Stimulated activated CD8-positive, alpha-beta memory T cell treated with anti-CD3 and anti-CD28 coated beads, Interleukin-12 subunit alpha, Interleukin-12 subunit beta, amount 100 ng/mL, for 1 hour (primary cell): ENCODE results near the gene DEFB129.
A peak's percentile ranks its signal among the peaks of the same experiment; 100 is the strongest.
"Not testable (repeated sequence)": the region's sequence is repeated elsewhere in the genome, so short reads cannot be mapped to it uniquely, and the experiment has no call there.

Source experiments
- DNase-seq: peaks from one replicate; pipeline ENCODE4 v3.0.0-alpha.2; 2020; ENCODE audit warnings: low read depth

DEFB129 gene

DNA sequence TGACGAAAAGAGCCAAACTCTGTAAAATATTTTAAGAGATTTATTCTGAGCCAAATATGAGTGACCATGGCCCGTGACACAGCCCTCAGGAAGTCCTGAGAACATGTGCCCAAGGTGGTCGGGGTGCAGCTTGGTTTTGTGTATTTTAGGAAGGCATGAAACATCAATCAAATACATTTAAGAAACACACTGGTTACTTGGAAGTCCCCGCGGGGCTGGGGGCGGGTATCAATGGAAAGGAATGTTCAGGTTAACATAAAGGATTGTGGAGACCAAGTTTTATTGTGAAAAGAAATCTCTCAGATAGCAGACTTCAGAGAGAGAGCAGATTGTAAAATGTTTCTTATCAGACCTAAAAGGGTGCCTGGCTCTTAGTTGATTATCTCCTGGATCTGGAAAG lies 26.4 kb downstream of the DEFB129 start:
- not testable (repeated sequence) for DNase-seq

DNA sequence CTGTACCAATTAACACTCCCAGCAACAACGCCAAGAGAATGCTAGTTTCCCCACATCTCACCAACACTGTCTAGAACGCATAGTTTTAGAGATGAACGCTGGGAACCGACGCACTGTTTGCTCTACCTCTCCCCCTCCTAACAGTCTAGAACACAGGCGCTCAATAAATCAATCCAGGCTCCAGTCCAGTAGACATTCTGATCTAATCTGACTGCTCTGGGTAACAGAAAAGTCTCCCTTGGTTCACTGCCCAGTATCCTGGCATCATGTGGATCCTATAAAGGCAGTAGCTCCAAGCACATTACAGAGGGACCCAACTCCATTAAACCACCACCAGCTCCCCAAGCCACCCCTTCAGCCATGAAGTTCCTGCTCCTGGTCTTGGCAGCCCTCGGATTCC lies 30.4 kb downstream of the DEFB129 start, which contains the start of gene DEFB132:
Gene DEFB132, plus strand, starts transcription at position 306 of the 400 bp plus-strand sequence. Its CDS starts 55 bp downstream, at position 361.
- DNase-seq = no peak

DNA sequence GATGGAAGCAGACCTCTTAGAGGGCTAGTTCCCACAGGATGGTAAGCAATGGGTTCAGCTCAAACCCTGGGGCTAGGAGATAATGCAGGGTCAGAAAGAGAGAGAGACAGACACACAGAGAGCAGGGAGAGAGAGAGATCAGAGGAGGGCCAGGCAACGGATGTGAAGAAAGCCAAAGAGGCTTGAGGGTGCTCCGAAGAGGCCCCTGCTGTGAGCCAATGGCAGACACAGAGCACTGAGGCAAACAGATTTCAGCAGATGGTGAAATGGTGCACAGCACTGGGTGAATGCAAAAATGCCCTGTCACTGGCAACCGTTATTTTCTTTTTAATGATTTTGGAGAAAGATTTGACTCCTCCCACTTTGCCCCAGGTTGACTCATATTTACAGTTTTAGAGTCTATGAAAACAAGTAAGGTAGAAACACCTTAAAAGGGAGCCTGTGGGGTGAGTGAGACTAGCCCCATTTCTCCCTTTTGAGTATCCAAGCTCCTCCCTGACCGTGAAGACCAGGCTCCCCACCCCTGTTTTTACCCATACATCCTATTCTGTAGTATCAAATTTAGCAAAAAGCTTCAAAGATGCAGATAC lies 31.3 kb downstream of the DEFB129 start:
- no peak for DNase-seq

DNA sequence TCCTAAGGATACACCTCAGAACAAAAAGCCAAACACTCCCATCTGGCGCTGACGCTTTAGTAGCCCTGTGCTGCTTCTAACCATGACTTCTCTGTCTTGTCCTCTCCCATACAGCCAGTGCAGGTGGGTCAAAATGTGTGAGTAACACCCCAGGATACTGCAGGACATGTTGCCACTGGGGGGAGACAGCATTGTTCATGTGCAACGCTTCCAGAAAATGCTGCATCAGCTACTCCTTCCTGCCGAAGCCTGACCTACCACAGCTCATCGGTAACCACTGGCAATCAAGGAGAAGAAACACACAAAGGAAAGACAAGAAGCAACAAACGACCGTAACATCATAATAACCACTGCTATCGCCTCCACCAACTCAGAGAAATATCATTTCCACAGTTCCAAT lies 31.9 kb downstream of the DEFB129 start:
- no peak for DNase-seq

DNA sequence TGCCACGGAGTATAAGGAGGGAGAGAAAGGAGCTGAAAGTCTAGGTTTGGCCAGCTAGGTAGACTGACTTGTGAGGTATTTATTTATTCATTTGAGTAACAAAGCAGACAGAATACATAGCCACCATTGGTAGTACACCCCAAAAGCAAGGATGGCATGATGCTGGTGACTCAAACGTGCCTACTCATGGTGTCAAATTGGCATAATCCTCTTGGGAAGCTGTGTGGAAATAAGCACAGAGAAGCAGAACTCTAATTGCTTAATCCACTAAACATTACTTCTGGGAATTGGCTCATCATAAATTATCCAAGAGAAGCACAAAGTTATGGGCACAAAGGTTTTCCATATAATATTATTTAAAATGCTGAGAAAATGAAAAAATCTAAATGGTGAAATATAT lies 32.9 kb downstream of the DEFB129 start:
- no peak for DNase-seq

DNA sequence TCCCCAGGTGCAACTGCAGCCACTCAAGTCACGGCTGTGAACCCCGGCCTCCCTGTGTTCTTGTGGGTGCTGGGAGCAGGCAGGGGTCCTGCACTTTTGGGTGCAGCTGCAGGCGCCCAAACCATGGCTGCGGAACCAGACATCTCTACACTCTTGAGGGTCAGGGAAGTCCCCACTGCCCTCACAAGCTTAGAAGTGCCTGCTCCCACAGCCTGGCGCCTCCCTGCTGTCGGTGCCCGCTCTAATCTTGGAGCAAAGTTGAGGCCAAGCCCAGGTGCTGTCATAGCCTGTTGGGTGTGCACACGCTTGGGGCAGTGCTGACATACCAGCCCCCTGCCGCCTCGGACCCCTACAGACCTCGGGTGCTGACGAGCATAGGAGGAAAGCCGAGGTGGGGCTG lies 36.6 kb downstream of the DEFB129 start:
- DNase-seq = no peak

DNA sequence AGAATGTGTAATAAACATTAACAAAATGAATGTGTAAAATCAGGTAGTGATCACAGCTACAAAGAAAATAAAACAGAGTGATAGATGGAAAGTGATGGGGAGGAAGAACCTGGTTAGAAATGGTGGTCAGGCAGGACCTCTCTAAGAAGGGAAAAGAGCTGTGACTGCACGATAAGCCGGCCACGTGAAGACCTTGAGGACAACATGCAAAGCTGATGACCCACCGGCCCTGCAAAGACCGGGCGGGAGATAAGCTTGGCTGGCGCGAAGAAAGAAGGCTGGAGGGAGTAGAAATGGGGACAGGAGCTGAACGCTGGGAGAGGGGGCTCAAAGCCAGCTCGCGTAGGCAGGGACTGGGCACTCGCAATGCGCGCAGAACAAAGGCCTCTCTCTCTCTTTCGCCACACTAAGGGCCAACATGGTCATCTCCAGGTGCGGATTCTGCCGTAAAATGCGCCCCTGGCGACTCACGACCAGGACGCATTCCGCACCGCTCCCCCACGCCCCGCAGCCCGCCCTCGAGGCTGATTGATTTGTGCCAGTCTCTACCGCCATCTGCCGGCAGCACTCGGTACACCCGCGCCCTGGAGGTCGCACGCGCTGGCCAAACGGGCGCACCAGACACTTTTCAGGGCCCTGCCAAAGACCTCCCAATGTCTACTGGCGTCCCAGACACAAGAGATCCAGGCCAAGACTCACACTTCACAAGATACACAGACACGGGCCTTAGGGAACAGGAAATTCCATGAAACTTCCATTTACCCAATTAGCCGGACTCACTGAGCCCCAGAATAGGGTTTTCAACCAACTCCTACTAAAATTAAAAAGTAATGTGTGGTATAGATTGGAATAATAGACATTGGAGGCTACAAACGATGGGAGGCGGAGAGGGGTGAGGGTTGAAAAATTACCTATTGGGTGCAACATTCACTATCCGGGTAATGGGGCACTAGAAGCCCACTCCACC lies 39.8 kb downstream of the DEFB129 start:
- DNase-seq = peak; percentile 83

DNA sequence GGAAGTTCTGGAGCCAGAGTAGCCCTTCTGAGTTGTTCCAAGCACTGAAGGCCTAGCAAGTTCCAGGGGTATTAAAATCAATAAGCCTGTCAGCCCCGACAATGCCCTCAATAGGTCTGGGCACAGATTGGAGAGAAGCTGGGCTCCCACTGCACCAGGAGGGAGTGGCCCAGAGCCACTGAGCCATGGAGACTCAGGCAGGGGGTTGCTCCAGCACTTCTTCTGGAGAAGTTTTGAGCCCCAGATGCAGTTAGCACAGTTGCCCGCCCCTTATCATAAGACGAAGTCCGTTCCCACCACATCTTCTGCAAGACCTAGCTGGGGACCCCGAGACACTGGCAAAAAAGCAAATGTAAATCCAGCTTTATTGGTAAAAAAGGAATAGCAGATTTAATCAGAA lies 43.5 kb downstream of the DEFB129 start:
- no peak for DNase-seq

DNA sequence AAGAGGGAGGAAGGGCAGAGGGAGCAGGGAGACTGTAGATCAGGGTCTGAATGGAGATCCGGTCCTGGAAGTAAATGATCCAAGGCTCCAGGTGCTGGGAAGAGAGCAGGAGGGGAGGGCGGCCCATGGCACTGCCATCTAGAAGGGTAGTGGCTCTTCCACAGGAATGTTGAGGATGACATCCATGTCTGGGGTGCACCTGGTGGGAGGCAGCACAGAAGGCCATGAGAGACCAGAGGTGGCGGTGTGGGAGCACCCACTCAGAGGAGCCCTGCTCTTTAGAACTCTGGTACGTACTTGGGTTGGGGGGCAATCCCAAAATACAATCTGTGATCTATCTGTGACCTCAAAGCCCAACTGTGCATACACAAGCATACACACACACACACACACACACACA lies 44.0 kb downstream of the DEFB129 start:
- no peak for DNase-seq

DNA sequence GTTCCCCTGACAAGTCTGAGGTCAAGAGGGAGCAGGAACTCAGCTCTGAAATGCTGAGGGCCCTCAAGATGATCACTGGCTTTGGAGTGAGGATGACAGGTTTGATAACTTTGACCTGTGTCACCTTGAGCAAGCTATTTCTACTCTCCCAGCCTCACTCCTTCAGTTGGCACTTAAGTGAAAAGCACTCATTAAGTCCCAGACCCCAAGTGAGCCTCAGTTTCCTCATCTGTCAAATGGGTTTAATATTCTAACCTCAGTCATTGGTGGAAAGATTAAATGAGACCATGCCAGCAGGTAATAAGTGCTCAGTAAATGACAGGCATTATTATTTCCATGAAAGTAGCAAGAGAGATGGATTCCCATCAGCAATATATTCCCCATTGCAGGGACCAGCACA lies 44.5 kb downstream of the DEFB129 start:
- DNase-seq = no peak

DNA sequence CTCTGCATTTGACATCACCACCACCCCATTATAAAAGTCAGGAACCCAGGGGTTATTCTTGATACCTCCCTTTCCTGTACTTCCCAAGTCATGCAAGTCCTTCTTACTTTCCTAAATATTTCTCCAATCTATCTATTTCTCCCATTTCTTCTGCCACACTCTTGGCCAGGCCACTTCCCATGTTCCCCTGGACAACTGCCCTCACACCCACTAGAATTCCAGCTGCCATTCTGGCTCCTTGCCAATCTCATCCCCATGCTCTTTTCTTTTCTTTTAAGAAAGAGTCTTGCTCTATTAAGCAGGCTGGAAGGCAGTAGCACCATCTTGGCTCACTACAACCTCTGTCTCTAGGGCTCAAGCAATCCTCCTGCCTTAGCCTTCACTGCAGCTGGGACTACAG lies 45.7 kb downstream of the DEFB129 start:
- no peak for DNase-seq

DNA sequence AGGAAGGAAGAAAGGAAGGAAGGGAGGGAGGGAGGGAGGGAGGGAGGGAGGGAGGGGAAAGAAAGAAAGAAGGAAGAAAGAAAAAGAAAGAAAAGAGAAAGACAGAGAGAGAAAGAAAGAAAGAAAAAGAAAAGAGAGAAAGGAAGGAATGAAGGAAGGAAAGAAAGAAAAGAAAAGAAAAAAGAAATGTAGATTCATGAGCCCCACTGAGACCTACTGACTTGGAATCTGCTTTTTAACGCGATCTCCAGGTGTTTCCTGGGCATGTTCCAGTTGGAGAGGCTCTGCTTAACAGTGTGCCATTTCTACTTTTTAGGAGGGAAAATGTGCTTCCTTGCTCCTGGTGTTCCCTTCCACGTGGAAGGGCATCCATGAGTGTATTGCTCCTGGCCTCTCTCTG lies 46.8 kb downstream of the DEFB129 start:
- DNase-seq = no peak

DNA sequence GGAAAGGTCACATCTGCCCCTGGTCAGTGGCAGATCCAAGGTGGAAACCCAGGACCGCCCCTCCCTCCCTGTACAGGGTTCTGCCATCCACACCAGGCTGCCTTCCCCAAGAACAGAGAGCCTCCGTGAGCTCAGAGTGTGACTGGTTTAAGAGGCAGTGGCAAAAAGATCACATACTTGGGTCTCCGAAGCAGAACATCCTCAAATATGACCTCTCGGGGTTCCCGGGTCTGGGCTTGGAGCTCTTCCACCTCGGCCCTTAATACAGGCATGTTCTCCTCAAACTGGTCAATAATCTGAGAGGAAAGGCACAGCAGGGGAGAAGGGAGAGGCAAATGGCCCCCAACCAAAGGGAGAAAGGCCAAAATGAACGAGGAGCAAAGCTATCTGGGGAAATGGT lies 48.7 kb downstream of the DEFB129 start:
- no peak for DNase-seq

DNA sequence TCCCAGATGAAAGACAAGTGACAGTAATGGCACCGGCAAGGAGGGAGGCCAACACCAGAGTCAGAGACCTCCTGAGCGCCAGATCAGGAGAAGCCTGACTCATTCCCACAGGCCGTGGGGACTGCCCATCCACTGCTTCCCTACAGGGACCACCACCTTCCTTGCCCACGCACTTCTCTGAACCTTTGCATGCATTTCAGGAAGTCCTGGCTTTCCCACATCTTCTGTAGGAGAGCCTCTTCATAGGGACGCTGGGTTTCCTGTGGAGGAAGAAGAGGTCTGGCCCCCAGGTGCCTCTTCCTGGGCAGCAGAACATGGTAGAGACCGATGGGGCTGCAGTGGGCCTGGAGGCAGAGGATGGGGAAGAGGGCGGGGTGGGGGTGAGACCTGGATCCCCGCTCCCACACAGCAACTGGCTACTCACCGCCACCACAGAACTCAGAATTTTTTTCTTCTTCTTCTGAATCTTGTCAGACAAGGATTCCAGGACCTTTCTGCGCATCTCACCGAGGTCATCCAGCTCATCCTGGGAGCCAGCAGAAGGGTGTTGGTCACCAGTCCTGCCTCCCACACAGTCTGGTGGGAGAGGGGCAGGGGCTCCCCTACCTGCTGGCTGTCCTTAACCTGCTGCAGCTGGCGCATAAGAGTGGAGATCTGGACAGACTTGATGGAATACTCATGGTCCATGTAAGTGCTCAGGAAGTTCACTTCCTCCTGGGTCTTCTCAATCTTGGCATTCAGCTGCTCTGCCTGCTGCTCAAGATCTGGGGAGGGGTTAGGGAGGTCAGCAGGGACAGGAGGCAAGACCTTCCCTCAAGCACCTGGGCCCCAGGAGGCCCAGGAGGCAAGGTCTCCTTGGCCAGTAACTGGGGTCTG lies 49.8 kb downstream of the DEFB129 start:
- DNase-seq = no peak

DNA sequence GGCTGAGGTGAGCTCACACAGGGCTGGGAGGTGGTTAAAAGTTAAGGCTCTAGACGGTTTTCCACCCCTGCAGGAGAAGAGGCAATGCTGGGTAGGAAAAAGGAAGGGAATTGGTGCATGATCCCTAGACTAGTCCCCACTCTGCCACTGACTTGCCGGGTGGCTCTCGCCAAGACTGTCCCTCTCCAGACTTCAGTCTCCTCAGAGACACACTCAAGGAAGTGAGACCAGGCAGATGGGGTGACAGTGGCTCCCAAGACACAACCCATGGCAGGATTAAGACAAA lies 50.4 kb downstream of the DEFB129 start:
- no peak for DNase-seq

DNA sequence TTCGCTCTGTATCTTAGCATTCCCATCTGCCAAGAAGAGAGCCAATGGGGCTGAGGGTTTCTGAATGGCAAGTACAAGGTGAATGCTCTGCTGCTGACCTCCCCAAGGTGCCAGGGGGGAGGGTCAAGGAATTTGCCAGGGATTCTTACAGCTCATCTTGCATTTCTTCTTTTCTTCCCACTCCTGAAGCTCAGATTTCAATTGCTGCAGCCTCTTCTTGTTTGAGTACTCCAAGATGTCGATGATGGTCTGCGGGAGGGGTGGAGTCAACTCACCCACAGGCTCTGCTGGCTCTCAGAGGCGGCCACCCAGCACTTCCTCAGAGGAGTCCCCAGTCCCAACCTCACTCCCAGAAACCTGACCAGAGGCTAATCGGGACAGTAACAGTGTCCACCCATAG lies 51.1 kb downstream of the DEFB129 start:
- no peak for DNase-seq

DNA sequence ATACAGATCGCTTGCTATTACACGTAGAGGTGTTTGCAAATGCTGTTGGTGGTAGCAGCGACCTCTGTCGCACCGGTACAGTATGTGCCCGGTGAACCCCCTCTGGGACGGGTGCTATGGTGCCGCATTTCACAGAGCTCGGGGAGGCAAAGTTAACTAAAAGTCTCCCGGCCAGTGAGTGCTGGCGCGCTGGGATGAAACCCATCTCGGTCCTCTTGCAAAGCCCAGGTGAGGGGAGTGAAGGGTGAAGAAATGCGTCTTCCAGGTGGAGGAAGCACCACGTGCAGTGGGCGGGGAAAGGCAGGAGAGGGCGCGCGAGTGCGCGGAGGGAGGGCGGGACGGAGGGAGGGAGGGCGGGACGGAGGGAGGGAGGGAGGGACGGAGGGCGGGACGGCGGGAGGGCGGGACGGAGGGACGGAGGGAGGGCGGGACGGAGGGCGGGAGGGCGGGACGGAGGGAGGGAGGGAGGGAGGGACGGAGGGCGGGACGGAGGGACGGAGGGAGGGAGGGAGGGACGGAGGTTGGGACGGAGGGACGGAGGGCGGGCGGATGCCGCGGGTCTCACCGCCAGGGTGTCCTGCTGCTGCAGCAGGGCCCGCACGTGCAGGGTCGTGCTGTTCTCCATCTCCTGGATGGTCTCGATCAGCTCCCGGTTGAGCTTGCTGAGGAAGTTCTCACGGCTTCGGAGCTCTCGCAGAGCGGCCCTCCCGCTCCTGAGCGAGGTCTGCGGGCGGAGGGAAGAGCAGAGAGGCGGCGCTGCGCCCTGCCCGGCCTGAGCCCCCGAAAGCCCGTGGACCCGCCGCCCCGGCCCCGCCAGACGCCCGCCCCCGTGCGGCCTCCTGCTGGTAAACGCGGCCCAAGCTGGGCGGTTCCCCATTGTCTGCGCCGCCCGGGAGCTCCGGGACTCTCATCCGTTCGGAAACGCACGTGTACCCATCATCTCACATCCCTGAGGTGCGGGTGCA lies 51.8 kb downstream of the DEFB129 start:
- no peak for DNase-seq
